CD4-positive, alpha-beta T cell treated with Interleukin-4 for 4 hours (primary cell): ENCODE results near the gene LYST.
"Not testable (repeated sequence)": the region's sequence is repeated elsewhere in the genome, so short reads cannot be mapped to it uniquely, and the experiment has no call there.

Experiments
- DNase-seq: peaks from one replicate; pipeline ENCODE4 v3.0.0-alpha.2; 2020

LYST gene

GRCh38 chr1:235650341-235651169 is 216.2 kb downstream of the LYST start:
- DNase-seq: no peak

- no peak for DNase-seq
Observed at GRCh38 chr1:235649368-235650163, 217.1 kb downstream of the LYST start, which contains the start of gene GNG4. Gene GNG4 (minus strand): TSS chr1:235649784. CDS start chr1:235583838, 65,946 bp downstream.

GRCh38 chr1:235648954-235649367 is 217.7 kb downstream of the LYST start:
- DNase-seq: peak; percentile 55

- no peak for DNase-seq
Observed at GRCh38 chr1:235648407-235648907, 218.2 kb downstream of the LYST start.

- not testable (repeated sequence) for DNase-seq
Observed at GRCh38 chr1:235647537-235647936, 219.2 kb downstream of the LYST start.

- DNase-seq: no peak
Observed at GRCh38 chr1:235646463-235646862, 220.2 kb downstream of the LYST start.

GRCh38 chr1:235644693-235645305 is 221.9 kb downstream of the LYST start:
- DNase-seq: no peak

GRCh38 chr1:235643837-235644692 is 222.6 kb downstream of the LYST start:
- DNase-seq: no peak

GRCh38 chr1:235642943-235643371 is 223.7 kb downstream of the LYST start:
- DNase-seq: no peak

- peak; percentile 76 for DNase-seq
Observed at GRCh38 chr1:235642011-235642942, 224.4 kb downstream of the LYST start.

- no peak for DNase-seq
Observed at GRCh38 chr1:235640580-235640979, 226.1 kb downstream of the LYST start.

- no peak for DNase-seq
Observed at GRCh38 chr1:235639226-235640205, 227.2 kb downstream of the LYST start.

- DNase-seq: not testable (repeated sequence)
Observed at GRCh38 chr1:235638612-235639011, 228.1 kb downstream of the LYST start.

- no peak for DNase-seq
Observed at GRCh38 chr1:235637756-235638534, 228.8 kb downstream of the LYST start.

- no peak for DNase-seq
Observed at GRCh38 chr1:235635938-235636662, 230.6 kb downstream of the LYST start.

GRCh38 chr1:235632506-235633401 is 234.0 kb downstream of the LYST start:
- no peak for DNase-seq

- DNase-seq: no peak
Observed at GRCh38 chr1:235631816-235632215, 234.9 kb downstream of the LYST start.
